ENCODE data around the gene PSTK. TPM values are rescaled to one million over a fixed set of nuclear protein-coding genes. Genes with fewer than 3 reads are reported as not detected.

The PSTK gene
- total RNA-seq, 6 experiments from 2014 or later: 3.0 to 6.9 (median 4.0) TPM

DNA sequence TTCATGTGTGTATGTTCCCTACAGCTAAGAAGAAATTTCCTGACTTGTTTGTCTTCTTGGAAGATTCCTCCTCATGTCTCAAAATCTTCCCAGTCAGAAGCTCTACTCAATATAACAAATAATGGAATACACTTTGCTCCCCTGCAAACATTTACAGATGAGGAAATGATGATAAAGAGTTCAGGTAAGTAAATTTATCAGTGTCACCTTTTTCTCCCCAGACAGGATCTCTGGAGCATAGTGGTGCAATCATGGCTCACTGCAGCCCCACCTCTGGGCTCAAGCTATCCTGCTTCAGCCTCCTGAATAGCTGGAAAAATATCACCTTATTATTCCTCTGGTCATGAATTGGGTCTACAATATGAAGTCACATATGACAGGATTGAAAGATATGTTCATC lies 54.1 kb downstream of the PSTK start:
- no peak overlapping the region for H3K4me3 ChIP-seq
- peak; percentile 41 to 68 (median 66) for DNase-seq
- intact Hi-C loops (cut with DNase I): no loop called here
- no peak for TF ChIP-seq POLR2A (IDR thresholded peaks at IDR 0.05)
- TF ChIP-seq, protein P1, sequence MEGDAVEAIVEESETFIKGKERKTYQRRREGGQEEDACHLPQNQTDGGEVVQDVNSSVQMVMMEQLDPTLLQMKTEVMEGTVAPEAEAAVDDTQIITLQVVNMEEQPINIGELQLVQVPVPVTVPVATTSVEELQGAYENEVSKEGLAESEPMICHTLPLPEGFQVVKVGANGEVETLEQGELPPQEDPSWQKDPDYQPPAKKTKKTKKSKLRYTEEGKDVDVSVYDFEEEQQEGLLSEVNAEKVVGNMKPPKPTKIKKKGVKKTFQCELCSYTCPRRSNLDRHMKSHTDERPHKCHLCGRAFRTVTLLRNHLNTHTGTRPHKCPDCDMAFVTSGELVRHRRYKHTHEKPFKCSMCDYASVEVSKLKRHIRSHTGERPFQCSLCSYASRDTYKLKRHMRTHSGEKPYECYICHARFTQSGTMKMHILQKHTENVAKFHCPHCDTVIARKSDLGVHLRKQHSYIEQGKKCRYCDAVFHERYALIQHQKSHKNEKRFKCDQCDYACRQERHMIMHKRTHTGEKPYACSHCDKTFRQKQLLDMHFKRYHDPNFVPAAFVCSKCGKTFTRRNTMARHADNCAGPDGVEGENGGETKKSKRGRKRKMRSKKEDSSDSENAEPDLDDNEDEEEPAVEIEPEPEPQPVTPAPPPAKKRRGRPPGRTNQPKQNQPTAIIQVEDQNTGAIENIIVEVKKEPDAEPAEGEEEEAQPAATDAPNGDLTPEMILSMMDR (IDR thresholded peaks at IDR 0.05): no peak
- H3K36me3 ChIP-seq: peaks cover 0 to 10% (median 0%) of the 10 kb centered on the region in 4 donors
- peaks cover 0 to 2% (median 0%) of the 10 kb centered on the region in 4 donors for H3K9me3 ChIP-seq
- peaks cover 0 to 40% (median 18%) of the 10 kb centered on the region in 4 donors for H3K4me1 ChIP-seq
- H3K27ac ChIP-seq: peak overlapping the region in 1 of 3 donors; percentile 20
- H3K27me3 ChIP-seq: no peaks in the 10 kb centered on the region
- peak; percentile 68 to 79 (median 75) for ATAC-seq

DNA sequence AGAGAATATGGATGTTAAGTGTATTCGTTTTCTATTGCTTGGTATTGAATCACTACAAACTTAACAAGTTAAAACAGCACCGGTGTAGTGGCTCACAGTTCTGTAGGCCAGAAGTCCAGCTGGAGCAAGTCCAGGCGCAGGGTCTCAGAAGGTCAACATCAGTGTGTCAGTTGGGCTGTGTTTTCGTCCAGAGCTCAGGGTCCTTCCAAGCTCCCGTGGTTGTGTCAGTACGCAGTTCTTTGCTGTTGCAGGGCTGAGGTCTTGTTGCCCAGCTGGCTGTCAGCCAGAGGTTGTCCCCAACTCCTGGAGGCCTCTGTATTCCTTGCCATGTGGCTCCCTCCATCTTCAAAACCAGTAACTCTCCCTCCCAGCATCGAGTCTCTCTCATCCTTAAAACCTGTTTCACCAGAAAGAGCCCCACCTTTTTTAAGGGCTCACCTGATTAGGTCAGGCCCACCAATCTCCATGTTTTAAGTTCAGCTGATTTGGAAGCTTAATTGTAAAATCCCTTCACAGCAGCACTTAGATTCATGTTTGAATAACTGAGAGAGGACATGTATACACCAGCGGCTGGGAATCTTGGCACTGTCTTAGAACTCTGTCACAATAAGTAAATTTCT lies 55.4 kb downstream of the PSTK start:
- Histone ChIP-seq H3K27ac (no peak overlapping the region), H3K9me3 (peaks cover 0 to 2% (median 0%) of the 10 kb centered on the region in 4 donors), H3K4me1 (peaks cover 0 to 40% (median 22%) of the 10 kb centered on the region in 4 donors), H3K36me3 (peaks cover 0 to 10% (median 0%) of the 10 kb centered on the region in 4 donors), H3K27me3 (no peaks in the 10 kb centered on the region), H3K4me3 (no peak overlapping the region)
- intact Hi-C loops (cut with DNase I): no loop called here
- ATAC-seq (peak; percentile 26 to 82 (median 64)), DNase-seq (peak; percentile 53 to 90 (median 89))
- TF ChIP-seq POLR2A (IDR thresholded peaks at IDR 0.05): no peak
- TF ChIP-seq, protein P1 (IDR thresholded peaks at IDR 0.05): no peak
- WGBS (ENCODE audit: insufficient coverage, low coverage, low lambda C conversion rate, missing lambda C conversion rate): 28% methylated on average over 8 of the region's 8 CpGs

DNA sequence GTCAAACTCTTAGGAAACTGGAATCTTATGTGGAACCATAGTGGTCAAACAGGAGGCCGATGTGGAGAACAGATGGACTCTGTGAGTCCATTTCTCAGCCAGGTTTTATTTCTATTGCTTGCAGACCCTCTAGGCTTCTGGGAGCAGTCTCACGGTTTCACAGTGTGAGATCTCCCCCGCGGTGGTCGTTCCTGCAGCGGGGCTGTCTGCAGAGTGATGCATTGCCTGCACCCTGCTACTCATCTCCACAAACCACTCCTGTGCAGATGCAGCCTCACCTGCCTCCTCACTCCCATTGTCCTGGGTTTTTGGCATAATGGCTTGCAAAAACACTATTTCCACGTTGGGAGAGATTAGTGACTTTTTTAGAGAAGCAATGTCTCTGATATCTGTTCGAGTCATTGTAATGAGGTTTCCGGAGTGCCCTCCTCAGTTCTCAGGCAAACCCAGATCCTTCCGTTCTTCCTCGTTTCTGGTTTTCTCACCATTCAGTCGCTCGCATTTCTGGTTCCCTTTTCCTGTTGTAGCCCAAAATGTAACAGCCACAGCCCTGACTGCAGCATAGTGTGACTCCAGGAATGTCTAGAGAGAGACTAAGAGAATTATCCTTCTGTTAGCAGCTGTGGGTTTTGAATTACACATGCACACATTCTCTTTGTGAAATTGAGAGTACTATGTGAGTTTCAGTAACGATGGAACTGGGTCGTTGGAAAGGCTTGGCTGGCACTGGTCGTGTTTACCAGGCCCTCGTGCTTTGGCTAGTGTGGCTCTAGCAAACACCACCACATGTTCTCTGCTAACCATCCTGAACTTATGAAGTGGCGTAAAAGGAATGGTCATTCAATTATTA lies 58.8 kb downstream of the PSTK start:
- ATAC-seq: peak; percentile 72 to 87 (median 82)
- intact Hi-C loops (cut with DNase I): no loop called here
- 56% methylated on average over 13 of the region's 18 CpGs for WGBS (ENCODE audit: insufficient coverage, low coverage, low lambda C conversion rate, missing lambda C conversion rate)
- Histone ChIP-seq H3K9me3 (peaks cover 0 to 2% (median 0%) of the 10 kb centered on the region in 4 donors), H3K4me3 (no peak overlapping the region), H3K27ac (peak overlapping the region; percentile 31 to 95 (median 86)), H3K27me3 (no peaks in the 10 kb centered on the region), H3K4me1 (peaks cover 0 to 53% (median 13%) of the 10 kb centered on the region in 4 donors), H3K36me3 (peaks cover 0 to 13% (median 0%) of the 10 kb centered on the region in 4 donors)
- peak; percentile 73 to 91 (median 87) for DNase-seq
- no peak for TF ChIP-seq POLR2A (IDR thresholded peaks at IDR 0.05)
- TF ChIP-seq, protein P1 (IDR thresholded peaks at IDR 0.05): no peak

DNA sequence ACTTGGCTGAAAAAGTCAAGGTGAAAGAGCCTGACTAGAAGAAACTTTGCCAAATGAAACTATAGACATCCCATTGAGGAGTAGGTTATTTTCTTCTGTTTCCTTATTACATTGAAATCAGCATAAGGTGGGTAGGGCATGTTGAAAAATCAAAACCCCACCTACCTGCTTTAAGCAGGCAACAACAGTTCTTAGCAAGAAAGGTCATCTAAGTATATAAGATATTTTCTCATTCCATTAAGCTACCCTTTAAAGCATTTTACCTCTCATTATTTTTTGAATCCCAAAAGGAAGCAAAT lies 59.4 kb downstream of the PSTK start:
- H3K27me3 ChIP-seq: no peaks in the 10 kb centered on the region
- H3K27ac ChIP-seq: peak overlapping the region; percentile 41 to 95 (median 86)
- peaks cover 0 to 18% (median 3%) of the 10 kb centered on the region in 4 donors for H3K36me3 ChIP-seq
- no peak for ATAC-seq
- intact Hi-C loops (cut with DNase I): no loop called here
- H3K4me3 ChIP-seq: no peak overlapping the region
- no peak for DNase-seq
- H3K4me1 ChIP-seq: peaks cover 0 to 53% (median 11%) of the 10 kb centered on the region in 4 donors
- TF ChIP-seq, protein P1 (IDR thresholded peaks at IDR 0.05): no peak
- TF ChIP-seq POLR2A (IDR thresholded peaks at IDR 0.05): no peak
- peaks cover 0 to 2% (median 0%) of the 10 kb centered on the region in 4 donors for H3K9me3 ChIP-seq

Other genes starting within 250 kb of the PSTK start
- under 1 TPM in 1 of 6 experiments, not detected in 5; 0.20 TPM for gene CUZD1, start 134.5 kb upstream of the PSTK start, total RNA-seq
- under 1 TPM in 4 of 6 experiments, not detected in 2; 0.34 to 0.75 (median 0.51) TPM for gene FAM24B, start 100.8 kb upstream of the PSTK start, total RNA-seq
- gene FAM24A, start 69.8 kb upstream of the PSTK start, total RNA-seq: not detected
- gene C10orf88, start 26.2 kb upstream of the PSTK start, total RNA-seq: 1 to 10 TPM; 2.0 to 4.5 (median 3.3) TPM
- gene IKZF5, start 28.4 kb downstream of the PSTK start, total RNA-seq: 10 to 100 TPM in 2 of 6 experiments, 1 to 10 TPM in 4; 4.1 to 15.8 (median 8.3) TPM
- gene ACADSB, start 28.6 kb downstream of the PSTK start, total RNA-seq: 100 to 1,000 TPM in 4 of 6 experiments, 10 to 100 TPM in 2; 73.6 to 591 (median 273) TPM
- not detected for gene HMX3, start 155.6 kb downstream of the PSTK start, total RNA-seq
- gene HMX2, start 167.7 kb downstream of the PSTK start, total RNA-seq: not detected
- gene BUB3, start 174.0 kb downstream of the PSTK start, total RNA-seq: 10 to 100 TPM; 24.1 to 50.9 (median 31.2) TPM

All from right lobe of liver (tissue), 6 donors.